Stimulated activated CD4-positive, alpha-beta T cell treated with anti-CD3 and anti-CD28 coated beads, Interleukin-15, amount 100 ng/mL, for 24 hours (primary cell): ENCODE measurements around the gene SARS1.

Source experiments
- DNase-seq: peaks from one replicate; pipeline ENCODE4 v3.0.0-alpha.2; 2020

SARS1 gene

GRCh38 chr1:109251277-109252166, 37.8 kb downstream of the SARS1 start:
- no peak for DNase-seq

- DNase-seq: no peak
Observed at GRCh38 chr1:109252167-109252892, 38.6 kb downstream of the SARS1 start.

- DNase-seq: no peak
Observed at GRCh38 chr1:109252893-109253802, 39.4 kb downstream of the SARS1 start.

- no peak for DNase-seq
Observed at GRCh38 chr1:109253803-109254620, 40.3 kb downstream of the SARS1 start.

- no peak for DNase-seq
Observed at GRCh38 chr1:109254621-109255096, 40.9 kb downstream of the SARS1 start.

- DNase-seq: no peak
Observed at GRCh38 chr1:109255097-109255651, 41.5 kb downstream of the SARS1 start.

- DNase-seq: no peak
Observed at GRCh38 chr1:109255678-109256077, 42.0 kb downstream of the SARS1 start.

GRCh38 chr1:109256085-109256484, 42.4 kb downstream of the SARS1 start:
- DNase-seq: no peak

- no peak for DNase-seq
Observed at GRCh38 chr1:109256971-109257681, 43.4 kb downstream of the SARS1 start.

- DNase-seq: no peak
Observed at GRCh38 chr1:109257682-109258421, 44.1 kb downstream of the SARS1 start.

- no peak for DNase-seq
Observed at GRCh38 chr1:109258481-109259466, 45.1 kb downstream of the SARS1 start.

GRCh38 chr1:109259674-109260557, 46.2 kb downstream of the SARS1 start:
- DNase-seq: no peak

- no peak for DNase-seq
Observed at GRCh38 chr1:109261006-109261405, 47.3 kb downstream of the SARS1 start.

GRCh38 chr1:109261578-109261977, 47.9 kb downstream of the SARS1 start:
- no peak for DNase-seq

- DNase-seq: no peak
Observed at GRCh38 chr1:109262231-109263055, 48.7 kb downstream of the SARS1 start.

GRCh38 chr1:109263234-109263596, 49.5 kb downstream of the SARS1 start:
- peak; percentile 22 for DNase-seq
